HG03469 (cell line): ENCODE data around the gene PKNOX2.

ENCODE experiments used
- ATAC-seq: cut with Tn5 transposase; IDR thresholded peaks from one replicate; pipeline ENCODE4 v1.9.1; 2021; ENCODE audit warnings: mild to moderate bottlenecking, moderate library complexity, moderate number of reproducible peaks; ENCODE audit not compliant: unreplicated experiment

Gene PKNOX2

GRCh38 chr11:125426818-125427528, 262.4 kb downstream of the PKNOX2 start:
- no peak for ATAC-seq

GRCh38 chr11:125428486-125429173, 264.1 kb downstream of the PKNOX2 start:
- ATAC-seq = no peak

GRCh38 chr11:125429174-125429707, 264.7 kb downstream of the PKNOX2 start:
- ATAC-seq = no peak

- no peak for ATAC-seq
Measured at GRCh38 chr11:125429807-125430678, 265.5 kb downstream of the PKNOX2 start.

- ATAC-seq = no peak
Measured at GRCh38 chr11:125431009-125431408, 266.5 kb downstream of the PKNOX2 start.

GRCh38 chr11:125431481-125431880, 266.9 kb downstream of the PKNOX2 start:
- ATAC-seq = no peak

- ATAC-seq = no peak
Measured at GRCh38 chr11:125433454-125434121, 269.0 kb downstream of the PKNOX2 start.

GRCh38 chr11:125435461-125436238, 271.1 kb downstream of the PKNOX2 start:
- ATAC-seq = no peak

GRCh38 chr11:125441648-125442410, 277.3 kb downstream of the PKNOX2 start:
- no peak for ATAC-seq

GRCh38 chr11:125442946-125443345, 278.4 kb downstream of the PKNOX2 start:
- ATAC-seq = no peak

- no peak for ATAC-seq
Measured at GRCh38 chr11:125443767-125444311, 279.3 kb downstream of the PKNOX2 start.

- no peak for ATAC-seq
Measured at GRCh38 chr11:125445731-125446130, 281.2 kb downstream of the PKNOX2 start.

- ATAC-seq = no peak
Measured at GRCh38 chr11:125446279-125446678, 281.7 kb downstream of the PKNOX2 start.

GRCh38 chr11:125447721-125448120, 283.2 kb downstream of the PKNOX2 start:
- ATAC-seq = no peak

- ATAC-seq = no peak
Measured at GRCh38 chr11:125448136-125448535, 283.6 kb downstream of the PKNOX2 start.

GRCh38 chr11:125449565-125449964, 285.0 kb downstream of the PKNOX2 start:
- ATAC-seq = no peak

GRCh38 chr11:125451400-125452124, 287.0 kb downstream of the PKNOX2 start:
- no peak for ATAC-seq

GRCh38 chr11:125452125-125452470, 287.5 kb downstream of the PKNOX2 start:
- no peak for ATAC-seq
